Effector memory CD4-positive, alpha-beta T cell (primary cell): ENCODE measurements around the gene FARS2.

Source experiments
- DNase-seq, 3 donors: peaks; one replicate each; pipeline ENCODE4 v3.0.0-alpha.2; 2020
- H3K27ac ChIP-seq: 2 replicates; pipeline ENCODE4 v1.7.0; 2013; ENCODE audit warnings: mild to moderate bottlenecking, low read length, moderate library complexity; ENCODE audit not compliant: insufficient read depth, poor library complexity, severe bottlenecking
- H3K27me3 ChIP-seq: replicated peaks from 2 replicates; pipeline ENCODE4 v1.7.0; 2013; ENCODE audit warnings: mild to moderate bottlenecking, low read length; ENCODE audit not compliant: insufficient read depth, control insufficient read depth, poor library complexity, severe bottlenecking
- H3K36me3 ChIP-seq: 2 replicates; pipeline ENCODE4 v1.7.0; 2013; ENCODE audit warnings: mild to moderate bottlenecking, low read length, moderate library complexity; ENCODE audit not compliant: control insufficient read depth, insufficient read depth
- H3K4me1 ChIP-seq: 2 replicates; pipeline ENCODE4 v1.7.0; 2013; ENCODE audit warnings: low read length, mild to moderate bottlenecking; ENCODE audit not compliant: control insufficient read depth, insufficient read depth, poor library complexity, severe bottlenecking
- H3K4me3 ChIP-seq: 2 replicates; pipeline ENCODE4 v1.7.0; 2013; ENCODE audit warnings: low read length, low read depth, mild to moderate bottlenecking; ENCODE audit not compliant: insufficient read depth, poor library complexity, severe bottlenecking
- H3K9me3 ChIP-seq: 2 replicates; pipeline ENCODE4 v1.7.0; 2013; ENCODE audit warnings: mild to moderate bottlenecking, low read length, moderate library complexity; ENCODE audit not compliant: control insufficient read depth

Gene FARS2

DNA sequence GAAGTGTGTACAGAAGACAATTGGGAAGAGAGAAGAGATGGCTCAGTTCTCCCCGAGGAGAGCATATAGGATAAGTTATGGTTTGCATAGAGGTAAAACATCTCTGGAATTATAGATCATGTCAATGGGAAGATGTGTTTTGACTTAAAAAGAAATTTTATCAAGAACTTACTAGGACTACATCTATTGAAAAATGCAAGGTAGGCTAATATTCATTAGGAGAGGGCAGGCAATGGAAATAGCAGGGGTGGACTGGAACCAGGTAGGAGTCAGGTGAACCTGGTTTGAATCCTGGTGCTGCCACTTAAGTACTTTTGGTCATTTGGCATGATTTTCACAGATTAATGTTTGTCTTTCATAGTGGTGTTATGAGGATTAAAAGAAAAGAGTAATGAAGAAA lies 96.2 kb downstream of the FARS2 start:
- DNase-seq = no peak
- H3K4me1 ChIP-seq = peaks cover 4% of the 10 kb centered on the region

GRCh38 chr6:5359417-5359816 lies 98.1 kb downstream of the FARS2 start:
- Histone ChIP-seq H3K4me3 (no peak overlapping the region), H3K36me3 (no peaks in the 10 kb centered on the region), H3K4me1 (no peaks in the 10 kb centered on the region), H3K9me3 (no peaks in the 10 kb centered on the region), H3K27ac (no peak overlapping the region), H3K27me3 (no peaks in the 10 kb centered on the region)
- no peak for DNase-seq

More for the DNA sequence above, 96.2 kb downstream of the FARS2 start:
- no peak overlapping the region for H3K27ac ChIP-seq
- H3K27me3 ChIP-seq = no peaks in the 10 kb centered on the region
- H3K9me3 ChIP-seq = no peaks in the 10 kb centered on the region
- H3K4me3 ChIP-seq = no peak overlapping the region
- H3K36me3 ChIP-seq = no peaks in the 10 kb centered on the region

DNA sequence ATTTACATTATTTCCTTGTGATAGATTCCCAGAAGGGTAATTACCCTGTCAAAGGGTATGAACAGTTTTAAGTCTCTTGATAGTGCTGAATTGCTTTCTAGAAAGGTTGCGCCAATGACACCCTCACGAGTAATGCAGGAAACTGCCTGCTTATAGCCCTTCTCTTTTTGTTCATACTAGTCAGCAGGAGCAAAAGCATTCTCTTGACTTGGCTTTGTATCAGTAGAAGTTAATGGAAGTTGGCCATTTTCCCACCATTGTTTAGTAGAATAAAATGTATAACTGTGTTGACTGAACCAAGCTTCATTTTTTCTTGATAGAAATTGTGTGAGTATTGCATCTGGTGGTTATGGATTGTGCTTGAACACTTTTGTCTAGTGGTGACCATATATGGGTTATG lies 100.1 kb downstream of the FARS2 start:
- Histone ChIP-seq H3K27me3 (no peaks in the 10 kb centered on the region), H3K36me3 (no peaks in the 10 kb centered on the region), H3K4me3 (no peak overlapping the region), H3K9me3 (no peaks in the 10 kb centered on the region), H3K27ac (no peak overlapping the region), H3K4me1 (no peaks in the 10 kb centered on the region)
- DNase-seq = no peak

DNA sequence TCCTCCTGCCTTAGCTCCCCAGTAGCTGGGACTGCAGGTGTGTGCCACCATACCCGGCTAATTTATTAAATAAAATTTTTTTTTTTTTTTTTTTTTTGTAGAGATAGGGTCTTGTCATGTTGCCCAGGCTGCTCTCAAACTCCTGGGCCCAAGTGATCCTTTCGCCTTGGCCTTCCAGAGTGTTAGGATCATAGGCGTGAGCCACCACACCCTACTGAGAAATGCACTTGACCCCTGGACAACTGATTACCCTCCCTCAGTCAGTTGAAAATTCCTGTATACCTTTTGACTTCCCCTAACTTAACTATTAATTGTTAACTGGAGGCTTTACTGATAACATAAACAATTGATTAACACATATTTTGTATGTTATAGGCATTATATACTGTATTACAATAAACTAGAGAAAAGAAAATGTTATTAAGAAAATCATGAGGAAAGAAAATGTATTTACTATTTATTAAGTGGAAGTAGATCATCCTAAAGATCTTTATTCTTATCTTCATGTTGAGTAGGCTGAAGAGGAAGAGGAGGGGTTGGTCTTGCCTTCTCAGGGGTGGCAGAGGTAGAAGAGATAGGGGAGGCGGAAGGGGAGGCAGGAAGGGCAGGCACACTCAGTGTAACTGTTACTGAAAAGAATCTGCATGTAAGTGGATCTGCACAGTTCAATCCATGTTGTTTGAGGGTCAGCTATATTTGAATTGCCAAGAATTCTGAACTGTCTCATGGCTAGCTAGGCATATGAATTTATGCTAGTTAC lies 104.3 kb downstream of the FARS2 start:
- H3K9me3 ChIP-seq = no peaks in the 10 kb centered on the region
- no peak overlapping the region for H3K27ac ChIP-seq
- H3K4me1 ChIP-seq = no peaks in the 10 kb centered on the region
- no peak for DNase-seq
- no peak overlapping the region for H3K4me3 ChIP-seq
- H3K36me3 ChIP-seq = peaks cover 10% of the 10 kb centered on the region
- H3K27me3 ChIP-seq = no peaks in the 10 kb centered on the region

GRCh38 chr6:5366941-5367340 lies 105.6 kb downstream of the FARS2 start:
- Histone ChIP-seq H3K4me3 (no peak overlapping the region), H3K27ac (no peak overlapping the region), H3K27me3 (no peaks in the 10 kb centered on the region), H3K4me1 (no peaks in the 10 kb centered on the region), H3K36me3 (peaks cover 10% of the 10 kb centered on the region), H3K9me3 (no peaks in the 10 kb centered on the region)
- DNase-seq = no peak

DNA sequence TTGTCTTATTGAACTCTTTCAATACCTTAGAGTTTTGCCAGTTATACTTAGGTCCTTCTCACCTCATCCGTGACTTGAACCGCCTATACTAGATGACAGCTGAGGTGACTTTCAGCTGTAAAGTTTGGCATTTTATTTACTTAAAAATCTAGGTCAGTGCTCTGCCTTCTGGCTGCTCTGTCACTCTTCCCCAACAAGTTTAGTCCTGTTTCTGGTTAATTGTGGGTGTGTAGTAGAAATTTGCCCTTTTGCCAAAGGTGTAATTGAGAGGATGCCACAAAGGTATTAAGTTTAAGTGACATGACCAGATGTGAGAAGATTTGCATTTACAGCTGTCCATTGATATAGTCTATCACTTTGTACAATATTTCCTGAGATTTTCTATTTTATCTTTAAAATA lies 106.2 kb downstream of the FARS2 start:
- H3K36me3 ChIP-seq = peaks cover 10% of the 10 kb centered on the region
- no peak for DNase-seq
- H3K9me3 ChIP-seq = no peaks in the 10 kb centered on the region
- no peak overlapping the region for H3K27ac ChIP-seq
- no peak overlapping the region for H3K4me3 ChIP-seq
- no peaks in the 10 kb centered on the region for H3K4me1 ChIP-seq
- H3K27me3 ChIP-seq = no peaks in the 10 kb centered on the region

DNA sequence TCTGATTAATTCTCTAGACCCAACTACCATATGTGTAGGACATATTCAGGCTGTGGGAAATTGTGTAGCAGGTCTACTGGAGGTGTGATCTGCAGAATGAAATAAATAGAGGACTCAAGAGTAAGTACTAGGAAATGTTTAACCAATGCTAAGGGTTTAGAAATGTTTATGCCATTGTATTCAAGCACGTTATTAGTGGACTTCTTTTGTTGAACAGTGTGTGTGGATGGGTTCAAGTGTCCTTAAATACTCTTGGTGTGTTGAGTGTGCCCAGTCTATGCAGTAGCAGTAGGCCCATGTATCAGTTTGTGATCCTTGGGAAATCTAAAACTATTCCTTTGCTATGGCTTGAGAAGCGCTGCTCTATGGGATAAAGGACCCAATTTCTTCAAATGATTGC lies 112.1 kb downstream of the FARS2 start:
- H3K9me3 ChIP-seq = no peaks in the 10 kb centered on the region
- H3K4me1 ChIP-seq = no peaks in the 10 kb centered on the region
- no peak overlapping the region for H3K4me3 ChIP-seq
- peaks cover 6% of the 10 kb centered on the region for H3K36me3 ChIP-seq
- no peak for DNase-seq
- H3K27me3 ChIP-seq = no peaks in the 10 kb centered on the region
- no peak overlapping the region for H3K27ac ChIP-seq

DNA sequence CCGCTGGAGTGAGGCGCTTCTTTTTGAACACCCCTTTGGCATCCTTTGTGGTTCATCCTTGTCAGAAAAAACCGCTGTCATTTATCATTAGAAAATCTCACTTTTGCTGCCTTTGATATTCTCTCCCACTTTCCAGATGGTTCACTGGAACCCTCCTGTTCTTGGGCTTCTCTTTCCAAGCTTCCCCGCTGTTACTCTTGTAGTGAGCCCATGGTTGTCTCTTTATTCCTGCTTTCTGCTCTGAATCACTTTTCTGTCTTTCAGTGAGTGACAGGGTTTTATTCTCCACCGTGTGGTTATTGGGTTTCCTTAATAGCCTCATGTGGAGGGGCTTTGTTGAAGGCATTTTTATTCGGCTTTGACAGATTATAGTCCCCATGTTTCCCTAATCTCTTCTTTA lies 117.0 kb downstream of the FARS2 start:
- no peaks in the 10 kb centered on the region for H3K27me3 ChIP-seq
- H3K27ac ChIP-seq = no peak overlapping the region
- H3K9me3 ChIP-seq = no peaks in the 10 kb centered on the region
- H3K36me3 ChIP-seq = no peaks in the 10 kb centered on the region
- H3K4me1 ChIP-seq = no peaks in the 10 kb centered on the region
- no peak overlapping the region for H3K4me3 ChIP-seq
- DNase-seq = no peak

GRCh38 chr6:5379647-5380242 lies 118.4 kb downstream of the FARS2 start:
- H3K27me3 ChIP-seq = no peaks in the 10 kb centered on the region
- no peaks in the 10 kb centered on the region for H3K9me3 ChIP-seq
- no peak overlapping the region for H3K27ac ChIP-seq
- no peaks in the 10 kb centered on the region for H3K4me1 ChIP-seq
- H3K36me3 ChIP-seq = no peaks in the 10 kb centered on the region
- no peak for DNase-seq
- H3K4me3 ChIP-seq = no peak overlapping the region

- no peaks in the 10 kb centered on the region for H3K36me3 ChIP-seq
- no peaks in the 10 kb centered on the region for H3K27me3 ChIP-seq
- H3K27ac ChIP-seq = no peak overlapping the region
- H3K4me1 ChIP-seq = no peaks in the 10 kb centered on the region
- H3K9me3 ChIP-seq = no peaks in the 10 kb centered on the region
- no peak for DNase-seq
- H3K4me3 ChIP-seq = no peak overlapping the region
These were observed 122.5 kb downstream of the FARS2 start for GRCh38 chr6:5383856-5384255.
